ENCODE measurements around the gene METTL3.

METTL3 gene

DNA sequence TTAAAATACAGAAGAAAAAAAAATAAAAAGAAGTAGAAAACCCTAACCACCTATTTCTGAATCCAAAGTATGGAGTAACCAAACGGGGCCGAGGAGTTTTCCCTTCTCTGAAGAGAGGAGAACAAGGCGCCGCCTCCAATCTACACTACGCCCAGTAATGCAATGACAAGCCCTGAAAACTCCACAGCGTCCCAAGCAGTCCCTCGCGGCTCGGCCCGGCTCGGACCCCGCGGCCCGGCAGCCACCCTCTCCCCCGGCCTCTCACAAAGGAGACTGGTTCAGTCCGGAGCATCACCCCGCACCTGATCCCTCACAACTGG is 55.6 kb downstream of the METTL3 start:
- peak overlapping the region; percentile 95 for H3K4me3 ChIP-seq (ENCODE audit: low read depth, low read length)
- TF ChIP-seq, protein P1, sequence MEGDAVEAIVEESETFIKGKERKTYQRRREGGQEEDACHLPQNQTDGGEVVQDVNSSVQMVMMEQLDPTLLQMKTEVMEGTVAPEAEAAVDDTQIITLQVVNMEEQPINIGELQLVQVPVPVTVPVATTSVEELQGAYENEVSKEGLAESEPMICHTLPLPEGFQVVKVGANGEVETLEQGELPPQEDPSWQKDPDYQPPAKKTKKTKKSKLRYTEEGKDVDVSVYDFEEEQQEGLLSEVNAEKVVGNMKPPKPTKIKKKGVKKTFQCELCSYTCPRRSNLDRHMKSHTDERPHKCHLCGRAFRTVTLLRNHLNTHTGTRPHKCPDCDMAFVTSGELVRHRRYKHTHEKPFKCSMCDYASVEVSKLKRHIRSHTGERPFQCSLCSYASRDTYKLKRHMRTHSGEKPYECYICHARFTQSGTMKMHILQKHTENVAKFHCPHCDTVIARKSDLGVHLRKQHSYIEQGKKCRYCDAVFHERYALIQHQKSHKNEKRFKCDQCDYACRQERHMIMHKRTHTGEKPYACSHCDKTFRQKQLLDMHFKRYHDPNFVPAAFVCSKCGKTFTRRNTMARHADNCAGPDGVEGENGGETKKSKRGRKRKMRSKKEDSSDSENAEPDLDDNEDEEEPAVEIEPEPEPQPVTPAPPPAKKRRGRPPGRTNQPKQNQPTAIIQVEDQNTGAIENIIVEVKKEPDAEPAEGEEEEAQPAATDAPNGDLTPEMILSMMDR (IDR thresholded peaks at IDR 0.05; ENCODE audit: low read depth, low read length, missing control alignments) = no peak
- H3K36me3 ChIP-seq (replicated peaks) = peaks cover under 1% of the 10 kb centered on the region
- in situ Hi-C loops (cut with HindIII; ENCODE audit: low pct_ligation_motif_present, low sequenced_read_pairs) = no loop called here
- no peaks in the 10 kb centered on the region for H3K27me3 ChIP-seq (replicated peaks)
- no peak for DNase-seq
- H3K27ac ChIP-seq = peak overlapping the region; percentile 65

DNA sequence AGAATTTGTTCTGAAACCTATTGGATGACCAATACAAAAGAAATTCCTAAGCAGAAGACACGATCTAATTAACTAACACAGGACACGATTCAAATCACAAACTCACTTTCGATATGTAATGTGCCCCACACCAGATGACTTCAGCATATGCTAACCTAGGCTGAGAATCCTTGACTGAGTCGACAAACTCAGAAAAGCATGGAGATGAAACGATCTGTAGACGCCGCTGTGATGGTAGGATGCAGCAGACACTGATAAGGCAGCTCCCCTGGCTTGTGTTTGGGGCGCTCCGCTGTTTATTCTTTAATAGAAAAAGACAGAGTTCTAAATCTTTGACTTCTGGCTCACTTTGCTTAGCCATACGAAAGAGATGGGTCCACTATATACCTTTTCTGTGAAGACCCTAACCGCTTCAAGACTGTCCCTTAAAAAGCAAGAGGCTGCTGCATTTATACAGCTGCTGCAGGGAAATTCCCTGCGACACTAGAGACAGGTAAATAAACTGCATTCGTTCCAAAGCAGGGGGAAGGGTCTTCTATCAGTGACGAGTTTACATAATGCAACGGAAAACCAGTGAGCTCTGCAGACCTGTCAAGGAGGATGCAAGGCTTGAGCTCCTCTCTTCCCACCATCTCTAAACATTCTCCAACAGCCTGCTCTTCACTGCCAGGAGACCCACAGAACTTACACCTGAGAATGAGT is 56.1 kb downstream of the METTL3 start:
- in situ Hi-C loops (cut with HindIII; ENCODE audit: low pct_ligation_motif_present, low sequenced_read_pairs) = no loop called here
- peak overlapping the region; percentile 95 for H3K4me3 ChIP-seq (ENCODE audit: low read depth, low read length)
- no peak overlapping the region for H3K27ac ChIP-seq
- no peaks in the 10 kb centered on the region for H3K27me3 ChIP-seq (replicated peaks)
- no peaks in the 10 kb centered on the region for H3K36me3 ChIP-seq (replicated peaks)
- TF ChIP-seq, protein P1 (IDR thresholded peaks at IDR 0.05; ENCODE audit: low read depth, low read length, missing control alignments) = no peak
- no peak for DNase-seq

DNA sequence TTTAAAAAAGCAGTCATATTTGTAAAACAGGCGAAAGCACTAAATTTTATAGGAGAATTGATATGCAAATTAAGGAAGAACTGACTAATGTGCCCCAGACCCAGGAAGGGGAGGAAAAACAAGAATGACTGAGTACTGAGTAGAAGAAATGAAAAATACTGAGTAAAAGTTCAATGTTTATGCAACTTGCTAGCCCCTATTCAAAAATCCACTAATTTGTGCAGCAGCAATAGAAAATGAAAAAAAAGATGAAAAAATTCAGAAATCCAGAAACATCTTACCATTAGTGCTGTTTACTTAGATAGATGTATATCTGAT is 61.3 kb downstream of the METTL3 start:
- TF ChIP-seq, protein P1 (IDR thresholded peaks at IDR 0.05; ENCODE audit: low read depth, low read length, missing control alignments) = no peak
- Histone ChIP-seq H3K27ac (no peak overlapping the region), H3K36me3 (replicated peaks) (no peaks in the 10 kb centered on the region), H3K27me3 (replicated peaks) (no peaks in the 10 kb centered on the region), H3K4me3 (ENCODE audit: low read depth, low read length) (no peak overlapping the region)
- in situ Hi-C loops (cut with HindIII; ENCODE audit: low pct_ligation_motif_present, low sequenced_read_pairs) = no loop called here
- DNase-seq = no peak
